ENCODE data around the gene TRIM10.

The TRIM10 gene

GRCh38 chr6:30196376-30196775 is 35.4 kb upstream of the TRIM10 start:
- no peak overlapping the region for H3K4me3 ChIP-seq (ENCODE audit: low read depth, low read length)
- 0 out of 2 replicates have a peak, but pooled peaks cover 3% of the 10 kb centered on the region for H3K4me1 ChIP-seq (ENCODE audit: control insufficient read depth, insufficient read depth, low read length)
- H3K36me3 ChIP-seq (ENCODE audit: control insufficient read depth in 2 of 2, insufficient read depth in 1 of 2, low read length in 2 of 2), result peaks cover 24 to 78% of the 10 kb centered on the region in 2 experiments
- no peaks in the 10 kb centered on the region for H3K9me3 ChIP-seq (ENCODE audit: control insufficient read depth, insufficient read depth, low read depth, low read length)
- ChIA-PET CTCF (interaction anchor here (0.6 to 3.3 kb wide), 4 partner anchors 23 to 493 kb away, joined by 3 to 14 read pairs (median 3); no protein-coding TSS in a partner anchor), POLR2A (no interaction called here)
- H3K27ac ChIP-seq (ENCODE audit: extremely low read depth, low read depth, low read length), result no peak overlapping the region
- peak; percentile 35; the same call in 1 of the 2 replicates for TF ChIP-seq ZNF341 (tag by site-specific recombination; IDR thresholded peaks at IDR 0.05; ENCODE audit: low read depth)
- TF ChIP-seq, protein P1, sequence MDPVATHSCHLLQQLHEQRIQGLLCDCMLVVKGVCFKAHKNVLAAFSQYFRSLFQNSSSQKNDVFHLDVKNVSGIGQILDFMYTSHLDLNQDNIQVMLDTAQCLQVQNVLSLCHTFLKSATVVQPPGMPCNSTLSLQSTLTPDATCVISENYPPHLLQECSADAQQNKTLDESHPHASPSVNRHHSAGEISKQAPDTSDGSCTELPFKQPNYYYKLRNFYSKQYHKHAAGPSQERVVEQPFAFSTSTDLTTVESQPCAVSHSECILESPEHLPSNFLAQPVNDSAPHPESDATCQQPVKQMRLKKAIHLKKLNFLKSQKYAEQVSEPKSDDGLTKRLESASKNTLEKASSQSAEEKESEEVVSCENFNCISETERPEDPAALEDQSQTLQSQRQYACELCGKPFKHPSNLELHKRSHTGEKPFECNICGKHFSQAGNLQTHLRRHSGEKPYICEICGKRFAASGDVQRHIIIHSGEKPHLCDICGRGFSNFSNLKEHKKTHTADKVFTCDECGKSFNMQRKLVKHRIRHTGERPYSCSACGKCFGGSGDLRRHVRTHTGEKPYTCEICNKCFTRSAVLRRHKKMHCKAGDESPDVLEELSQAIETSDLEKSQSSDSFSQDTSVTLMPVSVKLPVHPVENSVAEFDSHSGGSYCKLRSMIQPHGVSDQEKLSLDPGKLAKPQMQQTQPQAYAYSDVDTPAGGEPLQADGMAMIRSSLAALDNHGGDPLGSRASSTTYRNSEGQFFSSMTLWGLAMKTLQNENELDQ (tag by site-specific recombination; IDR thresholded peaks at IDR 0.05; ENCODE audit: low read depth), result no peak

DNA sequence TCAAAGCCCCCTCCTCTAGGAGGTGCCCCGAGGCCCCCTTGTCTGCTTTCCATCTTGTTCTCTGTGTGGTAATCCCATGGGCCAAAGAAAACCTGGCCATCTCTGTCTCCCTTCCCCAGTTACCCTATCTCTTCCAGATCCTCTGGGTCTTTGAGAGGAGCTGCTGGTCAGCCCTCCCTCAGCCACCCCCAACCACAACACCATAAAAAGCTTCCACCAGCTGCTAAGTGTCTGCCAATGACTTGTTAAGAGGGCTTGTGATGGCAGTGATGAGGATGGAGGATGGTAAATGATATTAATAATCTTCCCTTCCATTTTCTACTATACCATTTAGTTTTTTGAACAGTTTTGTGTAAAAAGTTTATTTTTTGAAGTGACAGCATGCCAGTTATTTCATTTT is 34.9 kb upstream of the TRIM10 start:
- Histone ChIP-seq H3K9me3 (ENCODE audit: control insufficient read depth, insufficient read depth, low read depth, low read length) (no peaks in the 10 kb centered on the region), H3K4me3 (ENCODE audit: low read depth, low read length) (no peak overlapping the region), H3K36me3 (ENCODE audit: control insufficient read depth in 2 of 2, insufficient read depth in 1 of 2, low read length in 2 of 2) (peaks cover 24 to 82% of the 10 kb centered on the region in 2 experiments), H3K4me1 (ENCODE audit: control insufficient read depth, insufficient read depth, low read length) (0 out of 2 replicates have a peak, but pooled peaks cover 3% of the 10 kb centered on the region), H3K27ac (ENCODE audit: extremely low read depth, low read depth, low read length) (no peak overlapping the region)
- TF ChIP-seq YY2 (tag by site-specific recombination; IDR thresholded peaks at IDR 0.05) (no peak), ZNF311 (tag by site-specific recombination; IDR thresholded peaks at IDR 0.05; ENCODE audit: borderline replicate concordance) (no peak), HOXA7 (CRISPR knock-in tag; IDR thresholded peaks at IDR 0.05; ENCODE audit: borderline replicate concordance) (no peak), ZNF843 (tag by site-specific recombination; IDR thresholded peaks at IDR 0.05) (no peak)
- TF ChIP-seq, protein P2, sequence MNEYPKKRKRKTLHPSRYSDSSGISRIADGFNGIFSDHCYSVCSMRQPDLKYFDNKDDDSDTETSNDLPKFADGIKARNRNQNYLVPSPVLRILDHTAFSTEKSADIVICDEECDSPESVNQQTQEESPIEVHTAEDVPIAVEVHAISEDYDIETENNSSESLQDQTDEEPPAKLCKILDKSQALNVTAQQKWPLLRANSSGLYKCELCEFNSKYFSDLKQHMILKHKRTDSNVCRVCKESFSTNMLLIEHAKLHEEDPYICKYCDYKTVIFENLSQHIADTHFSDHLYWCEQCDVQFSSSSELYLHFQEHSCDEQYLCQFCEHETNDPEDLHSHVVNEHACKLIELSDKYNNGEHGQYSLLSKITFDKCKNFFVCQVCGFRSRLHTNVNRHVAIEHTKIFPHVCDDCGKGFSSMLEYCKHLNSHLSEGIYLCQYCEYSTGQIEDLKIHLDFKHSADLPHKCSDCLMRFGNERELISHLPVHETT (tag by site-specific recombination; IDR thresholded peaks at IDR 0.05), result no peak
- TF ChIP-seq, protein P3, sequence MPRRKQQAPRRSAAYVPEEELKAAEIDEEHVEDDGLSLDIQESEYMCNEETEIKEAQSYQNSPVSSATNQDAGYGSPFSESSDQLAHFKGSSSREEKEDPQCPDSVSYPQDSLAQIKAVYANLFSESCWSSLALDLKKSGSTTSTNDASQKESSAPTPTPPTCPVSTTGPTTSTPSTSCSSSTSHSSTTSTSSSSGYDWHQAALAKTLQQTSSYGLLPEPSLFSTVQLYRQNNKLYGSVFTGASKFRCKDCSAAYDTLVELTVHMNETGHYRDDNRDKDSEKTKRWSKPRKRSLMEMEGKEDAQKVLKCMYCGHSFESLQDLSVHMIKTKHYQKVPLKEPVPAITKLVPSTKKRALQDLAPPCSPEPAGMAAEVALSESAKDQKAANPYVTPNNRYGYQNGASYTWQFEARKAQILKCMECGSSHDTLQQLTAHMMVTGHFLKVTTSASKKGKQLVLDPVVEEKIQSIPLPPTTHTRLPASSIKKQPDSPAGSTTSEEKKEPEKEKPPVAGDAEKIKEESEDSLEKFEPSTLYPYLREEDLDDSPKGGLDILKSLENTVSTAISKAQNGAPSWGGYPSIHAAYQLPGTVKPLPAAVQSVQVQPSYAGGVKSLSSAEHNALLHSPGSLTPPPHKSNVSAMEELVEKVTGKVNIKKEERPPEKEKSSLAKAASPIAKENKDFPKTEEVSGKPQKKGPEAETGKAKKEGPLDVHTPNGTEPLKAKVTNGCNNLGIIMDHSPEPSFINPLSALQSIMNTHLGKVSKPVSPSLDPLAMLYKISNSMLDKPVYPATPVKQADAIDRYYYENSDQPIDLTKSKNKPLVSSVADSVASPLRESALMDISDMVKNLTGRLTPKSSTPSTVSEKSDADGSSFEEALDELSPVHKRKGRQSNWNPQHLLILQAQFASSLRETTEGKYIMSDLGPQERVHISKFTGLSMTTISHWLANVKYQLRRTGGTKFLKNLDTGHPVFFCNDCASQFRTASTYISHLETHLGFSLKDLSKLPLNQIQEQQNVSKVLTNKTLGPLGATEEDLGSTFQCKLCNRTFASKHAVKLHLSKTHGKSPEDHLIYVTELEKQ (tag by site-specific recombination; IDR thresholded peaks at IDR 0.05; ENCODE audit: borderline replicate concordance), result no peak
- ChIA-PET CTCF (interaction anchor here (0.6 to 3.3 kb wide), 4 partner anchors 24 to 493 kb away, joined by 3 to 14 read pairs (median 3); no protein-coding TSS in a partner anchor), POLR2A (interaction anchor here (1.2 to 1.6 kb wide), 2 partner anchors 8 to 17 kb away, joined by 3 to 10 read pairs; partner anchors contain the start of gene TRIM26)

GRCh38 chr6:30194797-30195690 is 34.0 kb upstream of the TRIM10 start:
- Histone ChIP-seq H3K9me3 (ENCODE audit: control insufficient read depth, insufficient read depth, low read depth, low read length) (no peaks in the 10 kb centered on the region), H3K27ac (ENCODE audit: extremely low read depth, low read depth, low read length) (no peak overlapping the region), H3K36me3 (ENCODE audit: control insufficient read depth in 2 of 2, insufficient read depth in 1 of 2, low read length in 2 of 2) (peaks cover 20 to 82% of the 10 kb centered on the region in 2 experiments), H3K4me3 (ENCODE audit: low read depth, low read length) (no peak overlapping the region), H3K4me1 (ENCODE audit: control insufficient read depth, insufficient read depth, low read length) (0 out of 2 replicates have a peak, but pooled peaks cover 3% of the 10 kb centered on the region)
- ChIA-PET POLR2A (interaction anchor here (1.0 to 1.6 kb wide), 3 partner anchors 9 to 93 kb away, joined by 3 to 10 read pairs (median 3); partner anchors contain the start of gene TRIM26), CTCF (interaction anchor here (0.6 to 3.3 kb wide), 3 partner anchors 24 to 523 kb away, joined by 3 to 14 read pairs (median 3); no protein-coding TSS in a partner anchor)
- TF ChIP-seq, protein P4, sequence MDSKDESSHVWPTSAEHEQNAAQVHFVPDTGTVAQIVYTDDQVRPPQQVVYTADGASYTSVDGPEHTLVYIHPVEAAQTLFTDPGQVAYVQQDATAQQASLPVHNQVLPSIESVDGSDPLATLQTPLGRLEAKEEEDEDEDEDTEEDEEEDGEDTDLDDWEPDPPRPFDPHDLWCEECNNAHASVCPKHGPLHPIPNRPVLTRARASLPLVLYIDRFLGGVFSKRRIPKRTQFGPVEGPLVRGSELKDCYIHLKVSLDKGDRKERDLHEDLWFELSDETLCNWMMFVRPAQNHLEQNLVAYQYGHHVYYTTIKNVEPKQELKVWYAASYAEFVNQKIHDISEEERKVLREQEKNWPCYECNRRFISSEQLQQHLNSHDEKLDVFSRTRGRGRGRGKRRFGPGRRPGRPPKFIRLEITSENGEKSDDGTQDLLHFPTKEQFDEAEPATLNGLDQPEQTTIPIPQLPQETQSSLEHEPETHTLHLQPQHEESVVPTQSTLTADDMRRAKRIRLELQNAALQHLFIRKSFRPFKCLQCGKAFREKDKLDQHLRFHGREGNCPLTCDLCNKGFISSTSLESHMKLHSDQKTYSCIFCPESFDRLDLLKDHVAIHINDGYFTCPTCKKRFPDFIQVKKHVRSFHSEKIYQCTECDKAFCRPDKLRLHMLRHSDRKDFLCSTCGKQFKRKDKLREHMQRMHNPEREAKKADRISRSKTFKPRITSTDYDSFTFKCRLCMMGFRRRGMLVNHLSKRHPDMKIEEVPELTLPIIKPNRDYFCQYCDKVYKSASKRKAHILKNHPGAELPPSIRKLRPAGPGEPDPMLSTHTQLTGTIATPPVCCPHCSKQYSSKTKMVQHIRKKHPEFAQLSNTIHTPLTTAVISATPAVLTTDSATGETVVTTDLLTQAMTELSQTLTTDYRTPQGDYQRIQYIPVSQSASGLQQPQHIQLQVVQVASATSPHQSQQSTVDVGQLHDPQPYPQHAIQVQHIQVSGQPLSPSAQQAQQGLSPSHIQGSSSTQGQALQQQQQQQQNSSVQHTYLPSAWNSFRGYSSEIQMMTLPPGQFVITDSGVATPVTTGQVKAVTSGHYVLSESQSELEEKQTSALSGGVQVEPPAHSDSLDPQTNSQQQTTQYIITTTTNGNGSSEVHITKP (tag by site-specific recombination; IDR thresholded peaks at IDR 0.05), result peak; percentile 76
- no peak for TF ChIP-seq ZNF626 (tag by site-specific recombination; IDR thresholded peaks at IDR 0.05)
- TF ChIP-seq, protein P5, sequence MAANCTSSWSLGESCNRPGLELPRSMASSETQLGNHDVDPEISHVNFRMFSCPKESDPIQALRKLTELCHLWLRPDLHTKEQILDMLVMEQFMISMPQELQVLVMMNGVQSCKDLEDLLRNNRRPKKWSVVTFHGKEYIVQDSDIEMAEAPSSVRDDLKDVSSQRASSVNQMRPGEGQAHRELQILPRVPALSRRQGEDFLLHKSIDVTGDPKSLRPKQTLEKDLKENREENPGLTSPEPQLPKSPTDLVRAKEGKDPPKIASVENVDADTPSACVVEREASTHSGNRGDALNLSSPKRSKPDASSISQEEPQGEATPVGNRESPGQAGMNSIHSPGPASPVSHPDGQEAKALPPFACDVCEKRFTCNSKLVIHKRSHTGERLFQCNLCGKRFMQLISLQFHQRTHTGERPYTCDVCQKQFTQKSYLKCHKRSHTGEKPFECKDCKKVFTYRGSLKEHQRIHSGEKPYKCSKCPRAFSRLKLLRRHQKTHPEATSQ (tag by site-specific recombination; IDR thresholded peaks at IDR 0.05), result no peak
- TF ChIP-seq BCL11B (tag by site-specific recombination; IDR thresholded peaks at IDR 0.05; ENCODE audit: low read depth), result no peak
- no peak for TF ChIP-seq ZNF202 (tag by site-specific recombination; IDR thresholded peaks at IDR 0.05; ENCODE audit: borderline replicate concordance)
- TF ChIP-seq BCL11A (tag by site-specific recombination; IDR thresholded peaks at IDR 0.05; ENCODE audit: low read depth), result no peak
- TF ChIP-seq ZNF621 (tag by site-specific recombination; IDR thresholded peaks at IDR 0.05), result no peak
